IPS-18a (cell line): ENCODE results near the gene GLUD1.
A peak's percentile ranks its signal among the peaks of the same experiment; 100 is the strongest.
"Not testable (repeated sequence)": the region's sequence is repeated elsewhere in the genome, so short reads cannot be mapped to it uniquely, and the experiment has no call there.

Source experiments
- H3K27ac ChIP-seq: one replicate; pipeline ENCODE4 v1.5.1; 2013; ENCODE audit warnings: low read length
- H3K27me3 ChIP-seq: one replicate; pipeline ENCODE4 v1.6.1; 2013; ENCODE audit warnings: mild to moderate bottlenecking, low read length; ENCODE audit not compliant: control insufficient read depth, insufficient read depth
- H3K36me3 ChIP-seq: one replicate; pipeline ENCODE4 v1.6.1; 2013; ENCODE audit warnings: low read depth, low read length; ENCODE audit not compliant: control insufficient read depth
- H3K4me1 ChIP-seq: one replicate; pipeline ENCODE4 v1.6.1; 2013; ENCODE audit warnings: low read depth, low read length; ENCODE audit not compliant: control insufficient read depth
- H3K4me3 ChIP-seq: one replicate; pipeline ENCODE4 v1.5.1; 2013; ENCODE audit warnings: low read length
- H3K9ac ChIP-seq: one replicate; pipeline ENCODE4 v1.6.1; 2013; ENCODE audit warnings: mild to moderate bottlenecking, low read length, moderate library complexity
- H3K9me3 ChIP-seq: one replicate; pipeline ENCODE4 v1.6.1; 2013; ENCODE audit warnings: low read depth, low read length; ENCODE audit not compliant: control insufficient read depth

GLUD1 gene

GRCh38 chr10:87094373-87095235, at the start of gene GLUD1, which contains the start of gene SHLD2:
TSS of gene GLUD1 (minus strand) at chr10:87094843. CDS start at chr10:87094769, 74 bp downstream.
TSS of gene SHLD2 (plus strand) at chr10:87095206. CDS start at chr10:87151355, 56,149 bp downstream.
- peak within 1 kb of the TSS; percentile 65 for H3K9ac ChIP-seq
- H3K4me3 ChIP-seq = peak within 1 kb of the TSS; percentile 89
- H3K27me3 ChIP-seq = no peaks in the 10 kb centered on the region
- H3K36me3 ChIP-seq = peaks cover 1% of the 10 kb centered on the region
- no peak within 1 kb of the TSS for H3K27ac ChIP-seq
- peaks cover 16% of the 10 kb centered on the region for H3K4me1 ChIP-seq
- no peaks in the 10 kb centered on the region for H3K9me3 ChIP-seq

GRCh38 chr10:87143109-87143418, 48.4 kb upstream of the GLUD1 start:
- H3K9me3 ChIP-seq, H3K9ac ChIP-seq, H3K27me3 ChIP-seq, H3K36me3 ChIP-seq, H3K4me3 ChIP-seq, H3K4me1 ChIP-seq, H3K27ac ChIP-seq: not testable (repeated sequence)

- not testable (repeated sequence) for H3K4me1 ChIP-seq, H3K27ac ChIP-seq, H3K9me3 ChIP-seq, H3K27me3 ChIP-seq, H3K4me3 ChIP-seq, H3K9ac ChIP-seq, H3K36me3 ChIP-seq
Measured at GRCh38 chr10:87142230-87143108, 47.8 kb upstream of the GLUD1 start.

- not testable (repeated sequence) for H3K27me3 ChIP-seq, H3K9ac ChIP-seq, H3K4me1 ChIP-seq
Measured at GRCh38 chr10:87137478-87137877, 42.8 kb upstream of the GLUD1 start.

GRCh38 chr10:87134440-87134839, 39.8 kb upstream of the GLUD1 start:
- not testable (repeated sequence) for H3K27ac ChIP-seq, H3K36me3 ChIP-seq, H3K9ac ChIP-seq, H3K27me3 ChIP-seq, H3K4me3 ChIP-seq, H3K4me1 ChIP-seq, H3K9me3 ChIP-seq

More at GRCh38 chr10:87137478-87137877, 42.8 kb upstream of the GLUD1 start:
- H3K36me3 ChIP-seq, H3K9me3 ChIP-seq, H3K27ac ChIP-seq, H3K4me3 ChIP-seq: not testable (repeated sequence)

GRCh38 chr10:87133936-87134335, 39.3 kb upstream of the GLUD1 start:
- not testable (repeated sequence) for H3K9me3 ChIP-seq, H3K27me3 ChIP-seq, H3K9ac ChIP-seq, H3K4me3 ChIP-seq, H3K36me3 ChIP-seq, H3K4me1 ChIP-seq, H3K27ac ChIP-seq

- H3K9me3 ChIP-seq, H3K27me3 ChIP-seq, H3K4me1 ChIP-seq, H3K36me3 ChIP-seq, H3K4me3 ChIP-seq, H3K27ac ChIP-seq, H3K9ac ChIP-seq: not testable (repeated sequence)
Measured at GRCh38 chr10:87132176-87132575, 37.5 kb upstream of the GLUD1 start.

- H3K4me1 ChIP-seq, H3K9ac ChIP-seq, H3K27ac ChIP-seq, H3K27me3 ChIP-seq, H3K36me3 ChIP-seq, H3K4me3 ChIP-seq, H3K9me3 ChIP-seq: not testable (repeated sequence)
Measured at GRCh38 chr10:87127607-87128156, 33.0 kb upstream of the GLUD1 start.

- not testable (repeated sequence) for H3K9me3 ChIP-seq, H3K27me3 ChIP-seq, H3K9ac ChIP-seq, H3K27ac ChIP-seq, H3K4me3 ChIP-seq, H3K36me3 ChIP-seq, H3K4me1 ChIP-seq
Measured at GRCh38 chr10:87127048-87127447, 32.4 kb upstream of the GLUD1 start.

GRCh38 chr10:87123351-87123750, 28.7 kb upstream of the GLUD1 start:
- not testable (repeated sequence) for H3K27ac ChIP-seq, H3K9ac ChIP-seq, H3K9me3 ChIP-seq, H3K27me3 ChIP-seq, H3K4me1 ChIP-seq, H3K4me3 ChIP-seq, H3K36me3 ChIP-seq

- H3K9me3 ChIP-seq, H3K9ac ChIP-seq, H3K4me3 ChIP-seq, H3K36me3 ChIP-seq, H3K4me1 ChIP-seq, H3K27me3 ChIP-seq, H3K27ac ChIP-seq: not testable (repeated sequence)
Measured at GRCh38 chr10:87119029-87119428, 24.4 kb upstream of the GLUD1 start.
